ENCODE measurements around the gene ANKRD11. TPM values are rescaled to one million over a fixed set of nuclear protein-coding genes. Genes with fewer than 3 reads are reported as not detected.

ANKRD11 gene
- total RNA-seq, 2 experiments from 2014 or later = 157 to 175 TPM

- H3K4me1 Mint-ChIP-seq (ENCODE audit: low read depth) = peaks cover 22% of the 10 kb centered on the region
- CTCF ChIA-PET = interaction anchor here (1.1 to 2.2 kb wide), 8 partner anchors 18 to 459 kb away, joined by 3 to 10 read pairs (median 4); partner anchors contain the start of genes SPG7 and ZNF778
- H3K9me3 Mint-ChIP-seq (ENCODE audit: insufficient read depth) = no peaks in the 10 kb centered on the region
- H3K27me3 Mint-ChIP-seq (ENCODE audit: low read depth) = no peaks in the 10 kb centered on the region
- ATAC-seq = peak; percentile 89
- H3K36me3 Mint-ChIP-seq (ENCODE audit: low read depth) = no peaks in the 10 kb centered on the region
- POLR2A ChIA-PET = interaction anchor here (0.7 to 1.6 kb wide), 10 partner anchors 10 to 731 kb away, joined by 3 to 12 read pairs (median 4); partner anchors contain the start of genes CHMP1A, SPATA33 and ZNF778
- peak overlapping the region; percentile 100 for H3K27ac Mint-ChIP-seq
- H3K4me3 Mint-ChIP-seq = peak overlapping the region; percentile 99
- DNase-seq = peak; percentile 81
Measured at GRCh38 chr16:89241187-89242007, 249.0 kb downstream of the ANKRD11 start.

- CTCF ChIA-PET = no interaction called here
- POLR2A ChIA-PET = interaction anchor here (1.3 kb wide), 1 partner anchor 20 kb away, joined by 5 read pairs; the partner anchor contains the start of gene ZNF778
- Mint-ChIP-seq H3K27ac (no peak overlapping the region), H3K36me3 (ENCODE audit: low read depth) (peaks cover 15% of the 10 kb centered on the region), H3K4me1 (ENCODE audit: low read depth) (peaks cover 11% of the 10 kb centered on the region), H3K27me3 (ENCODE audit: low read depth) (no peaks in the 10 kb centered on the region), H3K9me3 (ENCODE audit: insufficient read depth) (no peaks in the 10 kb centered on the region), H3K4me3 (no peak overlapping the region)
- ATAC-seq (no peak), DNase-seq (no peak)
Measured at GRCh38 chr16:89237733-89238132, 252.6 kb downstream of the ANKRD11 start.

GRCh38 chr16:89233678-89234490, 256.5 kb downstream of the ANKRD11 start:
- H3K4me1 Mint-ChIP-seq (ENCODE audit: low read depth) = no peaks in the 10 kb centered on the region
- DNase-seq (no peak), ATAC-seq (no peak)
- POLR2A ChIA-PET = no interaction called here
- CTCF ChIA-PET = no interaction called here
- no peak overlapping the region for H3K27ac Mint-ChIP-seq
- H3K27me3 Mint-ChIP-seq (ENCODE audit: low read depth) = no peaks in the 10 kb centered on the region
- H3K9me3 Mint-ChIP-seq (ENCODE audit: insufficient read depth) = peaks cover 2% of the 10 kb centered on the region
- H3K36me3 Mint-ChIP-seq (ENCODE audit: low read depth) = peaks cover 44% of the 10 kb centered on the region
- no peak overlapping the region for H3K4me3 Mint-ChIP-seq

GRCh38 chr16:89232107-89232506, 258.3 kb downstream of the ANKRD11 start:
- Mint-ChIP-seq H3K36me3 (ENCODE audit: low read depth) (peaks cover 62% of the 10 kb centered on the region), H3K9me3 (ENCODE audit: insufficient read depth) (peaks cover 17% of the 10 kb centered on the region), H3K27me3 (ENCODE audit: low read depth) (no peaks in the 10 kb centered on the region), H3K4me1 (ENCODE audit: low read depth) (no peaks in the 10 kb centered on the region), H3K27ac (no peak overlapping the region), H3K4me3 (no peak overlapping the region)
- ATAC-seq = no peak
- ChIA-PET CTCF (interaction anchor here (1.2 kb wide), 1 partner anchor 13 kb away, joined by 3 read pairs; no protein-coding TSS in a partner anchor), POLR2A (interaction anchor here (1.4 kb wide), 1 partner anchor 8 kb away, joined by 4 read pairs; no protein-coding TSS in a partner anchor)
- no peak for DNase-seq

- Mint-ChIP-seq H3K27me3 (ENCODE audit: low read depth) (no peaks in the 10 kb centered on the region), H3K9me3 (ENCODE audit: insufficient read depth) (peaks cover 28% of the 10 kb centered on the region), H3K4me1 (ENCODE audit: low read depth) (no peaks in the 10 kb centered on the region), H3K4me3 (no peak overlapping the region), H3K27ac (no peak overlapping the region), H3K36me3 (ENCODE audit: low read depth) (peaks cover 77% of the 10 kb centered on the region)
- no peak for ATAC-seq
- DNase-seq = no peak
- POLR2A ChIA-PET = no interaction called here
- CTCF ChIA-PET = no interaction called here
Measured at GRCh38 chr16:89230255-89230654, 260.1 kb downstream of the ANKRD11 start.

GRCh38 chr16:89224665-89225064, 265.7 kb downstream of the ANKRD11 start:
- Mint-ChIP-seq H3K36me3 (ENCODE audit: low read depth) (peaks cover 69% of the 10 kb centered on the region), H3K9me3 (ENCODE audit: insufficient read depth) (peaks cover 29% of the 10 kb centered on the region), H3K4me1 (ENCODE audit: low read depth) (peaks cover 3% of the 10 kb centered on the region), H3K4me3 (no peak overlapping the region), H3K27ac (no peak overlapping the region), H3K27me3 (ENCODE audit: low read depth) (no peaks in the 10 kb centered on the region)
- CTCF ChIA-PET = no interaction called here
- no peak for ATAC-seq
- DNase-seq = no peak
- POLR2A ChIA-PET = no interaction called here

- ATAC-seq (no peak), DNase-seq (no peak)
- CTCF ChIA-PET = no interaction called here
- peaks cover 20% of the 10 kb centered on the region for H3K9me3 Mint-ChIP-seq (ENCODE audit: insufficient read depth)
- POLR2A ChIA-PET = no interaction called here
- no peak overlapping the region for H3K4me3 Mint-ChIP-seq
- H3K27me3 Mint-ChIP-seq (ENCODE audit: low read depth) = no peaks in the 10 kb centered on the region
- H3K4me1 Mint-ChIP-seq (ENCODE audit: low read depth) = peaks cover 9% of the 10 kb centered on the region
- peaks cover 56% of the 10 kb centered on the region for H3K36me3 Mint-ChIP-seq (ENCODE audit: low read depth)
- no peak overlapping the region for H3K27ac Mint-ChIP-seq
Measured at GRCh38 chr16:89222931-89223330, 267.4 kb downstream of the ANKRD11 start.

- POLR2A ChIA-PET = no interaction called here
- Mint-ChIP-seq H3K4me1 (ENCODE audit: low read depth) (peaks cover 12% of the 10 kb centered on the region), H3K27ac (no peak overlapping the region)
Measured at GRCh38 chr16:89221604-89222003, 268.8 kb downstream of the ANKRD11 start.

GRCh38 chr16:89219365-89219764, 271.0 kb downstream of the ANKRD11 start:
- Mint-ChIP-seq H3K27ac (peak overlapping the region; percentile 65), H3K27me3 (ENCODE audit: low read depth) (no peaks in the 10 kb centered on the region), H3K4me1 (ENCODE audit: low read depth) (peaks cover 16% of the 10 kb centered on the region), H3K36me3 (ENCODE audit: low read depth) (peaks cover 21% of the 10 kb centered on the region), H3K9me3 (ENCODE audit: insufficient read depth) (no peaks in the 10 kb centered on the region), H3K4me3 (peak overlapping the region; percentile 33)
- ATAC-seq = no peak
- CTCF ChIA-PET = interaction anchor here (1.0 kb wide), 1 partner anchor 12 kb away, joined by 3 read pairs; no protein-coding TSS in a partner anchor
- POLR2A ChIA-PET = no interaction called here
- DNase-seq = no peak

More at GRCh38 chr16:89221604-89222003, 268.8 kb downstream of the ANKRD11 start:
- CTCF ChIA-PET = no interaction called here
- H3K36me3 Mint-ChIP-seq (ENCODE audit: low read depth) = peaks cover 42% of the 10 kb centered on the region
- no peaks in the 10 kb centered on the region for H3K27me3 Mint-ChIP-seq (ENCODE audit: low read depth)
- no peak for ATAC-seq
- H3K4me3 Mint-ChIP-seq = no peak overlapping the region
- peaks cover 8% of the 10 kb centered on the region for H3K9me3 Mint-ChIP-seq (ENCODE audit: insufficient read depth)
- no peak for DNase-seq

Other genes with a start within 250 kb of the ANKRD11 start
- gene SPG7, start 17.8 kb upstream of the ANKRD11 start, total RNA-seq = 10 to 100 TPM; 94.7 to 98.4 TPM
- 1,000 to 10,000 TPM; 1,842 to 1,844 TPM for gene RPL13, start 70.1 kb upstream of the ANKRD11 start, total RNA-seq
- gene CPNE7, start 85.2 kb upstream of the ANKRD11 start, total RNA-seq = 1 to 10 TPM; 1.1 to 1.8 TPM
- gene DPEP1, start 123.1 kb upstream of the ANKRD11 start, total RNA-seq = not detected
- gene CHMP1A, start 167.1 kb upstream of the ANKRD11 start, total RNA-seq = 10 to 100 TPM; 95.7 to 98.9 TPM
- gene SPATA33, start 167.3 kb upstream of the ANKRD11 start, total RNA-seq = 10 to 100 TPM; 13.2 to 16.1 TPM
- gene CDK10, start 196.1 kb upstream of the ANKRD11 start, total RNA-seq = 10 to 100 TPM; 76.0 to 77.1 TPM
- gene SPATA2L, start 211.1 kb upstream of the ANKRD11 start, total RNA-seq = 1 to 10 TPM; 6.1 to 7.0 TPM
- gene VPS9D1, start 230.3 kb upstream of the ANKRD11 start, total RNA-seq = 1 to 10 TPM; 6.6 to 7.5 TPM
- 10 to 100 TPM; 67.5 to 69.6 TPM for gene ZNF276, start 231.0 kb upstream of the ANKRD11 start, total RNA-seq

Measured in activated CD8-positive, alpha-beta T cell treated with anti-CD3 and anti-CD28 coated beads, Interleukin-2, amount 10 ng/mL, durations not matched to agents 7 days and 5 days (primary cell).